CMK (cell line): ENCODE data around the gene MTSS2.

Source experiments
- DNase-seq: peaks from one replicate; pipeline ENCODE4 v3.0.0-alpha.2; 2010; ENCODE audit warnings: low read depth

MTSS2 gene

GRCh38 chr16:70715055-70715858, 29.4 kb upstream of the MTSS2 start:
- DNase-seq: no peak

- DNase-seq: no peak
These were observed 28.8 kb upstream of the MTSS2 start for GRCh38 chr16:70714581-70715054.

- no peak for DNase-seq
These were observed 28.0 kb upstream of the MTSS2 start for GRCh38 chr16:70713824-70714223.

- DNase-seq: no peak
These were observed 27.5 kb upstream of the MTSS2 start for GRCh38 chr16:70713342-70713741.

- DNase-seq: no peak
These were observed 27.1 kb upstream of the MTSS2 start for GRCh38 chr16:70712942-70713341.

- DNase-seq: no peak
These were observed 26.5 kb upstream of the MTSS2 start for GRCh38 chr16:70712359-70712758.

GRCh38 chr16:70711211-70712031, 25.6 kb upstream of the MTSS2 start:
- DNase-seq: no peak

- DNase-seq: no peak
These were observed 24.8 kb upstream of the MTSS2 start for GRCh38 chr16:70710422-70711210.

GRCh38 chr16:70709942-70710341, 24.1 kb upstream of the MTSS2 start:
- no peak for DNase-seq

- DNase-seq: no peak
These were observed 23.6 kb upstream of the MTSS2 start for GRCh38 chr16:70709457-70709856.

- DNase-seq: no peak
These were observed 22.8 kb upstream of the MTSS2 start for GRCh38 chr16:70708366-70709246.

GRCh38 chr16:70706948-70707465, 21.2 kb upstream of the MTSS2 start:
- DNase-seq: no peak

- no peak for DNase-seq
These were observed 19.2 kb upstream of the MTSS2 start for GRCh38 chr16:70705056-70705455.

- no peak for DNase-seq
These were observed 18.7 kb upstream of the MTSS2 start for GRCh38 chr16:70704586-70704985.

GRCh38 chr16:70703835-70704381, 18.1 kb upstream of the MTSS2 start:
- no peak for DNase-seq

- DNase-seq: no peak
These were observed 17.4 kb upstream of the MTSS2 start for GRCh38 chr16:70703041-70703834.

- DNase-seq: no peak
These were observed 16.8 kb upstream of the MTSS2 start for GRCh38 chr16:70702624-70703023.

GRCh38 chr16:70701998-70702397, 16.1 kb upstream of the MTSS2 start:
- no peak for DNase-seq

- no peak for DNase-seq
These were observed 15.7 kb upstream of the MTSS2 start for GRCh38 chr16:70701596-70701995.

- DNase-seq: no peak
These were observed 15.2 kb upstream of the MTSS2 start for GRCh38 chr16:70701036-70701435.
